ENCODE data around the gene SLC7A5. TPM values are rescaled to one million over a fixed set of nuclear protein-coding genes. Genes with fewer than 3 reads are reported as not detected.
"Not testable (repeated sequence)": the region's sequence is repeated elsewhere in the genome, so short reads cannot be mapped to it uniquely, and the experiment has no call there.

The SLC7A5 gene
- total and polyA plus RNA-seq, 2 donors (not counting 3 experiments of a cell fraction or from before 2014, with no cell fraction given) = 14.1 to 29.2 TPM

GRCh38 chr16:87787451-87788091 is 81.7 kb downstream of the SLC7A5 start:
- H3K9me1 ChIP-seq (replicated peaks; ENCODE audit: control insufficient read depth, extremely low read depth, insufficient read depth, low read length); H3K4me1 ChIP-seq (ENCODE audit: control insufficient read depth, extremely low read depth, insufficient read depth, low read length); H3K79me2 ChIP-seq (ENCODE audit: control insufficient read depth, insufficient read depth, low read length); POLR2A ChIA-PET; intact Hi-C loops (cut with micrococcal nuclease); FAIRE-seq; dilution Hi-C loops (cut with MboI; ENCODE audit: extremely low pct_ligation_motif_present, low sequenced_read_pairs); H3K9ac ChIP-seq (replicated peaks; ENCODE audit: extremely low read depth, insufficient read depth, low read length); H3K4me2 ChIP-seq (ENCODE audit: insufficient read depth, low read length); H3K27ac ChIP-seq (ENCODE audit: insufficient read depth, low read depth, low read length); H3K9me3 ChIP-seq (replicated peaks; ENCODE audit: control insufficient read depth, insufficient read depth, low read length); H3K27me3 ChIP-seq (ENCODE audit: control insufficient read depth in 2 of 2, insufficient read depth in 2 of 2, low read length in 2 of 2); H4K20me1 ChIP-seq (replicated peaks; ENCODE audit: control insufficient read depth, extremely low read depth, insufficient read depth, low read length); DNase-seq (ENCODE audit: low read depth, low spot score); H2AFZ ChIP-seq (ENCODE audit: low read depth, low read length); H3K36me3 ChIP-seq (ENCODE audit: control insufficient read depth in 2 of 2, extremely low read depth in 1 of 2, insufficient read depth in 2 of 2, low read length in 2 of 2); BruUV-seq (replicated peaks); H3K4me3 ChIP-seq (replicated peaks in 1 of 3; ENCODE audit: insufficient read depth in 1 of 3, low read depth in 1 of 3, low read length in 3 of 3): not testable (repeated sequence)
- CTCF ChIA-PET = interaction anchor here (1.1 kb wide), 1 partner anchor 19 kb away, joined by 3 read pairs; no protein-coding TSS in a partner anchor

- no peaks in the 10 kb centered on the region for H3K9me3 ChIP-seq (replicated peaks; ENCODE audit: control insufficient read depth, insufficient read depth, low read length)
- dilution Hi-C loops (cut with MboI; ENCODE audit: extremely low pct_ligation_motif_present, low sequenced_read_pairs) = no loop called here
- peaks cover 9% of the 10 kb centered on the region for H3K4me1 ChIP-seq (ENCODE audit: control insufficient read depth, extremely low read depth, insufficient read depth, low read length)
- H3K4me3 ChIP-seq (replicated peaks in 1 of 3; ENCODE audit: insufficient read depth in 1 of 3, low read depth in 1 of 3, low read length in 3 of 3) = no peak overlapping the region
- ChIA-PET CTCF (interaction anchor here (1.2 to 6.8 kb wide), 3 partner anchors 22 to 87 kb away, joined by 4 to 470 read pairs (median 5); partner anchors contain the start of gene SLC7A5), POLR2A (no interaction called here)
- H4K20me1 ChIP-seq (replicated peaks; ENCODE audit: control insufficient read depth, extremely low read depth, insufficient read depth, low read length) = no peaks in the 10 kb centered on the region
- H3K36me3 ChIP-seq (ENCODE audit: control insufficient read depth in 2 of 2, extremely low read depth in 1 of 2, insufficient read depth in 2 of 2, low read length in 2 of 2) = no peaks in the 10 kb centered on the region
- H3K79me2 ChIP-seq (ENCODE audit: control insufficient read depth, insufficient read depth, low read length) = no peaks in the 10 kb centered on the region
- intact Hi-C loops (cut with micrococcal nuclease) = no loop called here
- DNase-seq (ENCODE audit: low read depth, low spot score) (no peak), FAIRE-seq (no peak)
- TF ChIP-seq MYC (IDR thresholded peaks at IDR 0.05; ENCODE audit: low read depth, low read length) (no peak), MAX (IDR thresholded peaks at IDR 0.05; ENCODE audit: insufficient read depth, insufficient read length) (no peak), FOS (IDR thresholded peaks at IDR 0.05; ENCODE audit: borderline replicate concordance, insufficient read depth, low read length) (no peak), GATA2 (IDR thresholded peaks at IDR 0.05; ENCODE audit: insufficient read depth, insufficient read length, low read depth, low read length) (no peak), POLR2AphosphoS5 (IDR thresholded peaks at IDR 0.05; ENCODE audit: insufficient read depth, low read depth, low read length) (no peak), JUN (IDR thresholded peaks at IDR 0.05; ENCODE audit: borderline replicate concordance, insufficient read depth, insufficient read length, low read depth) (no peak), POLR2A (IDR thresholded peaks at IDR 0.05; ENCODE audit: low read depth, low read length) (no peak), EZH2 (IDR thresholded peaks at IDR 0.05; ENCODE audit: borderline replicate concordance, low read depth, low read length, severe bottlenecking) (no peak), CTCF (IDR thresholded peaks at IDR 0.05; ENCODE audit: extremely low read depth in 1 of 2, insufficient read depth in 1 of 2, low read depth in 1 of 2, low read length in 2 of 2) (no peak)
- no peaks in the 10 kb centered on the region for H3K27me3 ChIP-seq (ENCODE audit: control insufficient read depth in 2 of 2, insufficient read depth in 2 of 2, low read length in 2 of 2)
- no peak overlapping the region for H3K27ac ChIP-seq (ENCODE audit: insufficient read depth, low read depth, low read length)
- no peaks in the 10 kb centered on the region for H3K9me1 ChIP-seq (replicated peaks; ENCODE audit: control insufficient read depth, extremely low read depth, insufficient read depth, low read length)
- no peak overlapping the region for H3K9ac ChIP-seq (replicated peaks; ENCODE audit: extremely low read depth, insufficient read depth, low read length)
- no peak overlapping the region for H3K4me2 ChIP-seq (ENCODE audit: insufficient read depth, low read length)
- no TSS peak for BruUV-seq (replicated peaks)
- peak overlapping the region; percentile 62 for H2AFZ ChIP-seq (ENCODE audit: low read depth, low read length)
Measured at GRCh38 chr16:87784812-87785211, 84.5 kb downstream of the SLC7A5 start.
